DMS79 (cell line): ENCODE results near the gene TBKBP1.
"Not testable (repeated sequence)": the region's sequence is repeated elsewhere in the genome, so short reads cannot be mapped to it uniquely, and the experiment has no call there.

ENCODE experiments used
- DNase-seq: peaks from one replicate; lab custom pipeline; 2025; lab: John Stamatoyannopoulos, UW

Gene TBKBP1

DNA sequence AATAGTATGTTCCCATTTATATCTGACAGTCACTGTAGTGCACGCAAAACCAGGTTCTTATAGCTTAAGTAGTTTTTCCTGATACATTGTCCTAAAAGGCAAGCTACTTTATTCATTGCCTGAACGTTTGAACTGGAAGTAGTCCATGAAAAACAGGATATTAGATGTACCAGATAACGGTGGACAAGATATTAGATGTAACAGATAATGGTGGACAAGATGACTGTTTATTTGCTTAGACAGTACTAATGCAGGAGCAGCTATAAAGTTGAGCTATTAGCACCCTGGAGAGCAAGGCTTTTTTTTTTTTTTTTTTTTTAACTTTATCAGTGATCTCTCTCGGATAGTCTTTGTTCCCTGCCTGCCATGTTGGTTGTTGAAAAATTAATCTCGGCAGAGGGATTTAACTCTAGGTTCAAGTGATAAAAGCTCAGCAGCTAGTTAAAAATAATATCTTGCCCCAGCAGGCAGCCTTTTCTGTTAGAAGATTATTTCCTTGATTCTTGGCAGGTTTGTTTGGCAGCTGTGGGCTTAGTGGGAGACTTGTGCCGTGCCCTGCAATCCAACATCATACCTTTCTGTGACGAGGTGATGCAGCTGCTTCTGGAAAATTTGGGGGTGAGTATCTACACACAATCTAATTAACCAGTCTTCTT, 17.3 kb upstream of the TBKBP1 start:
- no peak for DNase-seq

- DNase-seq: no peak
Observed at GRCh38 chr17:47678196-47678595, 15.8 kb upstream of the TBKBP1 start.

GRCh38 chr17:47682138-47682537, 11.8 kb upstream of the TBKBP1 start:
- no peak for DNase-seq

DNA sequence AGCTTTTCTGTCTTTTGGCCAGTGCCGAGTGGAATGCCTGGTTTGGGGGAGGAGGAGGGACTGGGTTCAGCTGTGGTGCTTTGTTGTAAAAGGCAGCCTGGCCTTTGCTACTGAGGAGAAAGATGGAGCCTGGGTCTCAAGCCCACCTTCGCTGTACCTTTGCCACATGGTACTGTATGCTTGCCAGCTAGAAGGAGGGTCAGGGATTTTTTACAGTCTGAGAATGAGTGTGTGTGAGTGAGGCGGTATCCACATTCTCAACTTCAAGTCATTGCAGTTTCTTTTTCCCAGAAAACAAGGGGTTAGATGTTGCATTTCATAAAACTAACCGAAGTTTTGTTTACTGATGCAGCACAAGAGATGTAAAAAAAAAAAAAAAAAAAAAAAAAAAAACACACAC, 11.2 kb upstream of the TBKBP1 start:
- not testable (repeated sequence) for DNase-seq

- no peak for DNase-seq
Observed at GRCh38 chr17:47684025-47684424, 9.9 kb upstream of the TBKBP1 start.

GRCh38 chr17:47684535-47685193, 9.3 kb upstream of the TBKBP1 start:
- DNase-seq: no peak

DNA sequence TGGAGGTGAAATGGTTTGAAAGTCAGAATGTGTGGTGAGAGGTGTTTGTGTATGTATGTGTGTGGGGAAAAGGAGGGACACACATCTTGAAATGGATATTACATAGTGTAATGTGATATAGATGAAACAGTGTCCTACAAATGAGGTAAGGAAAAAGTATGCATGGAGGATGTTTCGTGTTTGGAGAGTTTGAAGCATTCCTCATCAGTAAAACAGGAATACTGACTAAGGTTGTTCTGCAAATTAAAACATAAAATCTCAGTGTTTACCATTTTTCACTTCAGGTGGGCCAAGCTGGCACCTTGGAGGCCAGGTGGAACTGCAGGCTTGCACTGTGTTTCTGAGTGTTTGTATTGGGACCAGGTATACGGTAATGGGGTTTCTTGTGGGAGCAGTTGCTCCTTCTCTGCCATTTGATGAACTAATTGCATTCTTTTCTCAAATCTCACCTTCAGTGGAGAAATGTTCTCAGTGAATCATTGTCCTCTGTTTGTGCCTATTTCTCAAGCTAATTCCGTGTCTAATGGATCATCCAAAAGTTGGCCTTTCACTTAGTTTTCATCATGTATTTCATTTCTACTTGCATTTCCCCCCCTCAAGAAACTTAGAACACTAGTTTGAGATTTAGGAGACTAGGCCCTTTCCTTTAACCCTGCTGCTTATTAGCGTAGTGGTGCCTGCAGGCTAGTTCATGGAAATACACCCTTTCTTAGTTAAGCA, 8.2 kb upstream of the TBKBP1 start:
- no peak for DNase-seq

GRCh38 chr17:47686276-47686635, 7.7 kb upstream of the TBKBP1 start:
- no peak for DNase-seq

DNA sequence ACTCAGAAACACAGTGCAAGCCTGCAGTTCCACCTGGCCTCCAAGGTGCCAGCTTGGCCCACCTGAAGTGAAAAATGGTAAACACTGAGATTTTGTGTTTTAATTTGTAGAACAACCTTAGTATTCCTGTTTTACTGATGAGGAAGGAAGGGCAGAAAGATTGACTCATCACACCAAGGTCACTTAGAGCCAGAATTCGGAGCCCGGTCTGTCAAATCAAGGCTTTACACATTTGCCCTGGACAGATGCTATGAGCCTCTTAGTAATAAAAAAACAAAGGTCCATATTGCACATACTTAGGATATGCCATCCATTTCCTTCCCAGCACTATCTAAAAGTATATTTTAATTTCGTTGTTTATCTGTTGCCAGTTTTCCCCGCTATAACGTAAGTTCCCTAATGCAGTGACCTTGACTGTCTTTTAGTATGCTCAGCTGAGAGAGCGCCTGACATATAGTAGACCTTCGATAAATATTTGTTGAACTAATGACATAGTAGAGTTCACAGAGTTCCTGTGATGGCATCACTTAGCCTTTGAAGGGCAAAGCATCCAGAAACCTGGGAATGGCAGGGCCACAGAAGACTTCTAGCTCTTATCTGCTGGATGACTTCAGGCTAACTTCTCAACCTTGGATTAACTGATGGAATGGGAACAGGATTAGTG, 7.2 kb upstream of the TBKBP1 start:
- no peak for DNase-seq

DNA sequence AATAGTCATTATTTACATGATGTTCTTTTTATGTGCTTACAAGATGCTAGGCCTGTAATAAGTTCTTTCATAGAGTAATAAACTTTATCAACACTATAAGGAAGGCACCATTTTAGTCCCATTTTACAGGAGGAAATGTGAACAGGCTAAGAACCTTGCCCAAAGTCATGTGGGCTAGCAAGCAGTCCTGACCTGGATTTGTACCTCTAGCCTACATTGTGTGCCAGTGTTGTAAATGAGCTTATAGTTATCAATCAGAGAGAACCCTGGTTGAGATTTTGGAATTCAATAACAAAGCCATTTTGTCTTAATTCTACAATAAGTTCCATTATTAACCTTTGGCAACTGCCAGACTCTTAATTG, 6.7 kb upstream of the TBKBP1 start:
- no peak for DNase-seq

GRCh38 chr17:47687748-47688147, 6.2 kb upstream of the TBKBP1 start:
- no peak for DNase-seq

GRCh38 chr17:47690121-47690520, 3.8 kb upstream of the TBKBP1 start:
- DNase-seq: no peak

- no peak for DNase-seq
Observed at GRCh38 chr17:47692137-47692894, 1.6 kb upstream of the TBKBP1 start.

DNA sequence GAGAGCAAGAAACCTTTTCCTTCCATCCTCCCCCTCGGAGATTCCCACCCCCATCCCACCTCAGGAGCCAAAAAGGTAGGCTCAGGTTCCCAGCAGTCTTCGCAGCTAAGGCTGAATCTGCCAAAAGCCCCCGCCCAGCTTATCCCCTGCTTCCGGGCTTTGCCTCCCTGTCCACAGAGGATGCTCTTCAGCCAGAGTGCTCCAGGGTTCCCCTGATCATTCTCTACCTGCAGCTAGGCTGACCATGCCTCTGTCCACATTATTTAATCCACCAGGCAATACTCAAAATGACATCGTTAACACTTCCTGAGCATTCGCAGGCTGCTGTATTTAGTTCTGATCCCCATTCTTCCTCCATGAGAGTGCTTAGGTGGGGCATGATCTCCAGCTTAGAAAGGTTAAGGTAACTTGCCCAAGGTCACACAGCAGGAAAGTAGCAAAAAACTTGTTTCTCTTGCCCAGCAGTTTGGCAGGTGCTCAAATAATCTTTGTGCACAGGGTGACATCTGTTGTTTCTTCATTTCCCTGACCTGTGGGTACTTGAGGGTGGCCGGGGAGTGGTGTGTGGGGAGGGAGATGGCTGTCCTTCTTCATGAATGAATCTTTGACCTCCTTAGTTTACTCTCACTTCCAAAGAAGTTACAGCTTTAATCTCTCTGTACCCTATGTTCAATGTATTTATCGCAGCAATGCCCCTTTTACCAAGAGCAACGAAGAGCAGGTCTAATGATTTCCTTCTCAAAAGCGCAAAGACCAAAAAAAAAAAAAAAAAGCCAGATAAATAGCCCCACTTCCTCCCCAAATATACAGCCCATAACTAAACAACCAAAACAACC, 848 bp upstream of the TBKBP1 start:
- no peak for DNase-seq

DNA sequence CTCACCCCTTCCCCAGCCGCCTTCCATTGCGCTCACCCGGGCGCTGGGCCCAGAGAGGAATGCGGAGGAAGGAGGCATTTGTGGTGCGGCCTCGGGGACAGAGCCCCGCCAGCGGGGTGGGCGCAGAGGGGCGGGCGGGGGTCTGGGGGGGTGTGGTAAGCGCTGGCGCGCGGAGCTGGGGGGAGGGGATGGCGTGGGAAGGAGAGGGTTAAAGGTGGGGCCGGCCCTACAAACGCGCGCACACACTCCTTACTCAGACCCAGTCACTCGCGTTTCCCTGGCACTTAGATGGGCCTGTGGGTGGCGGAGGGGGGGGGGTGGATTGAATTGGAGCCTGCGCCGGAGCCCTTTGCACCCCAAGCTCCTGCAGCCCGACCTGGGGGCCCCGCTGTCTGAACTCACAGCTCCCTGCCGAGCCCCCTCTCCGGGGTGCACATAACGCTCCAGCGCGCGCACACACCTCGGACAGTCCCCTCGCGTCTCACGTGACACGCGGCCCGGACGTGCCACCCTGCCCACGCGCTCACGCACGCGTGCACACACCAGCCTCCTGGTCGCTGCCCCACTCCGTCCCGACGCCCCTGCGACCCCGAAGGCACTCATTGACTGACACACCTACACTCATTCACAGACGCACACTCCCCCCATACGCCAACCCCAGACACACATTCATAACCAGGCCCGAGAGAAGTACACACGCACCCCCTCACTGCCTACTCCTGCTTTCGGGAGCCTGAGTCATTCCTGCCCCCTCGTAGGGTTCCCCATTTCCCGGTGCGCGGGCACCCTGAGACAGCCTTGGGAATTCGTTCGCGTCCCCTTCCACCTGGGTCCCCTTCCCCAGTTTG, 844 bp downstream of the TBKBP1 start:
- no peak for DNase-seq

GRCh38 chr17:47695429-47696376, 1.7 kb downstream of the TBKBP1 start:
- no peak for DNase-seq

DNA sequence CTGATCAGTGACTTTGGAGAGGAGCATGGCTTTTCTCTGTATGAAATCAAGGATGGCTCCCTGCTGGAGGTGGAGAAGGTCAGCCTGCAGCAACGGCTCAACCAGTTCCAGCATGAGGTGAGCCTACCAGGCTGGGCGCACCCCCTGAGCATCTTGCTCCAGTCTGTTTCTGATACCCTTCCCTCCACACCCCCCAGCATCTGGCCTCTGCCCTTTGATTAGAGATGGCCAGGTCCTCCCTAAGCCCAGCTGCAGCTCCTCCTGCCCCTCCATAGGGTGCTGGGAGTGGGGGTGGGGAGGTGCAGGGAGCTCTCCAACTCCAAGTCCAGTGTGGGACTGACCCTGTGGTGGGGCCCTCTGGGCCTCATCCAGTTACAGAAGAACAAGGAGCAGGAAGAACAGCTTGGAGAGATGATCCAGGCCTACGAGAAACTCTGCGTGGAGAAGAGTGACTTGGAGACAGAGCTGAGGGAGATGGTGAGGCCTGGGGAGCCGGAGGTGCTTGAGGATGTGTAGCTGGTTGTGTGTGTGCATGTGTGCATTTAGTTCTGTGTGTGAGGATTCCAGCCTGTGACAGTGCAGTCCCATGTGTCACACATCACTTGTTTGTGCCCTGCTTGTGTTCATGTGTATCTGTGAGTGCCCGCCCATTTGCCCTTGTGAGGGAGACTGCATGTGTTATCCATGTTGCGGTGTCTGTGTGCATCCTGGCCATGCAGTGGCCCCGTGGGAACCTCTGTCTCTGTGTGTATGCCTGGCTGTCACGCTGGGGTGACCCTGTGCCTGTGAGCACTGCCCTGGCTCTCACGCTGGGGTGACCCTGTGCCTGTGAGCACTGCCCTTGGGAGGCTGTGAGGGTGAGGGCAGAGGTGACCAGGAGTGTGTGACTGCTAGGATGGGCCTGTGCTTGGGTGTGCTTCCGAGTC, 3.0 kb downstream of the TBKBP1 start:
- no peak for DNase-seq
